ENCODE data around the gene ESPN. TPM values are rescaled to one million over a fixed set of nuclear protein-coding genes. Genes with fewer than 3 reads are reported as not detected.
"Not testable (repeated sequence)": the region's sequence is repeated elsewhere in the genome, so short reads cannot be mapped to it uniquely, and the experiment has no call there.

ESPN gene
- total RNA-seq, 1 experiment from 2014 or later = 8.5 TPM

DNA sequence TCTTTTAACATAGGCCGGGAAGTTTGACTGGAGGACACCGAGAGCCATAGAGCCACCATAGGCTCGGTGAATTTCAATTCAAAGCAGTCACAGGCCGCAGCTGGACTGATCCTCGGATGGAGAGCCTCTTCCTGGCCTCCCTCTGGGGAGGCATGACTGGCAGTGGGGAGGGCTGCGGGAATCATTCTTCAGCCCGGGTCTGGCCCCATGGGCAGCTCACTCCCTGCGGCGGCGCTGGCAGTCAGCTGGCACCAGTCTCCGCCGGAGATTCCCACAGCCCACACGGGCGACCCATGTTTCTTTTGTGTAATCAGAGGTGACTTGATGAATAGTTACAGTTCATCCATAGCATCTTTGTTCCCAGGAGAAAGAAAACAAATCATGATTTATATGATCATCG is 10.6 kb downstream of the ESPN start:
- no TSS peak for BruUV-seq (replicated peaks)
- TF ChIP-seq, protein P1, sequence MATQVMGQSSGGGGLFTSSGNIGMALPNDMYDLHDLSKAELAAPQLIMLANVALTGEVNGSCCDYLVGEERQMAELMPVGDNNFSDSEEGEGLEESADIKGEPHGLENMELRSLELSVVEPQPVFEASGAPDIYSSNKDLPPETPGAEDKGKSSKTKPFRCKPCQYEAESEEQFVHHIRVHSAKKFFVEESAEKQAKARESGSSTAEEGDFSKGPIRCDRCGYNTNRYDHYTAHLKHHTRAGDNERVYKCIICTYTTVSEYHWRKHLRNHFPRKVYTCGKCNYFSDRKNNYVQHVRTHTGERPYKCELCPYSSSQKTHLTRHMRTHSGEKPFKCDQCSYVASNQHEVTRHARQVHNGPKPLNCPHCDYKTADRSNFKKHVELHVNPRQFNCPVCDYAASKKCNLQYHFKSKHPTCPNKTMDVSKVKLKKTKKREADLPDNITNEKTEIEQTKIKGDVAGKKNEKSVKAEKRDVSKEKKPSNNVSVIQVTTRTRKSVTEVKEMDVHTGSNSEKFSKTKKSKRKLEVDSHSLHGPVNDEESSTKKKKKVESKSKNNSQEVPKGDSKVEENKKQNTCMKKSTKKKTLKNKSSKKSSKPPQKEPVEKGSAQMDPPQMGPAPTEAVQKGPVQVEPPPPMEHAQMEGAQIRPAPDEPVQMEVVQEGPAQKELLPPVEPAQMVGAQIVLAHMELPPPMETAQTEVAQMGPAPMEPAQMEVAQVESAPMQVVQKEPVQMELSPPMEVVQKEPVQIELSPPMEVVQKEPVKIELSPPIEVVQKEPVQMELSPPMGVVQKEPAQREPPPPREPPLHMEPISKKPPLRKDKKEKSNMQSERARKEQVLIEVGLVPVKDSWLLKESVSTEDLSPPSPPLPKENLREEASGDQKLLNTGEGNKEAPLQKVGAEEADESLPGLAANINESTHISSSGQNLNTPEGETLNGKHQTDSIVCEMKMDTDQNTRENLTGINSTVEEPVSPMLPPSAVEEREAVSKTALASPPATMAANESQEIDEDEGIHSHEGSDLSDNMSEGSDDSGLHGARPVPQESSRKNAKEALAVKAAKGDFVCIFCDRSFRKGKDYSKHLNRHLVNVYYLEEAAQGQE (IDR thresholded peaks at IDR 0.05; ENCODE audit: insufficient read depth in 1 of 2, low read depth in 2 of 2, low read length in 1 of 2) = no peak
- TF ChIP-seq POLR2AphosphoS5 (IDR thresholded peaks at IDR 0.05; ENCODE audit: low read depth, low read length) (no peak), SIN3A (IDR thresholded peaks at IDR 0.05; ENCODE audit: borderline replicate concordance, insufficient read depth, low read depth, low read length) (no peak), TCF7L2 (IDR thresholded peaks at IDR 0.05; ENCODE audit: low read depth, low read length) (no peak)
- TF ChIP-seq, protein P2, sequence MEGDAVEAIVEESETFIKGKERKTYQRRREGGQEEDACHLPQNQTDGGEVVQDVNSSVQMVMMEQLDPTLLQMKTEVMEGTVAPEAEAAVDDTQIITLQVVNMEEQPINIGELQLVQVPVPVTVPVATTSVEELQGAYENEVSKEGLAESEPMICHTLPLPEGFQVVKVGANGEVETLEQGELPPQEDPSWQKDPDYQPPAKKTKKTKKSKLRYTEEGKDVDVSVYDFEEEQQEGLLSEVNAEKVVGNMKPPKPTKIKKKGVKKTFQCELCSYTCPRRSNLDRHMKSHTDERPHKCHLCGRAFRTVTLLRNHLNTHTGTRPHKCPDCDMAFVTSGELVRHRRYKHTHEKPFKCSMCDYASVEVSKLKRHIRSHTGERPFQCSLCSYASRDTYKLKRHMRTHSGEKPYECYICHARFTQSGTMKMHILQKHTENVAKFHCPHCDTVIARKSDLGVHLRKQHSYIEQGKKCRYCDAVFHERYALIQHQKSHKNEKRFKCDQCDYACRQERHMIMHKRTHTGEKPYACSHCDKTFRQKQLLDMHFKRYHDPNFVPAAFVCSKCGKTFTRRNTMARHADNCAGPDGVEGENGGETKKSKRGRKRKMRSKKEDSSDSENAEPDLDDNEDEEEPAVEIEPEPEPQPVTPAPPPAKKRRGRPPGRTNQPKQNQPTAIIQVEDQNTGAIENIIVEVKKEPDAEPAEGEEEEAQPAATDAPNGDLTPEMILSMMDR (IDR thresholded peaks at IDR 0.05) = no peak
- intact Hi-C loops (cut with micrococcal nuclease; ENCODE audit: unreplicated experiment) = no loop called here

DNA sequence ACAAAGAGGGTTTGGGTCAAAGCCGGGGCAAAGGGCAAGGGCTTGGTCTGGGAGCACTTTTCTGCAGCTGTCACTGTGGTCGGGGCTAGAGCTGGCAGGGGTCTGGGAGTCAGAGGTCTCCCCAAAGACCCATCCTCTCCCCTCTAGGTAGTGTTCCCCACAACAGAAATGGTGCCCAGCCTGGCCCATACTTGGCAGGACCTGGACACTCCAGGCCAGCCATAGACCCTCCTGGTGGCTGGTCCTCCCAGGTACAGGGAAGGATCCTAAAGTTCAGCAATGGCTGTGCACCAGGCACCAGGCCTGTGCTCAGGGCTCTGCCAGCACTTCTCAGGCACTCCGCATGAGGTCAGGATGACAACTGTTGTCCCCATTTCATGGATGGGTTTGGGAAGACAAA is 11.0 kb downstream of the ESPN start:
- in situ Hi-C loops (cut with HindIII; ENCODE audit: low pct_unique_long_range_greater_than_20kb, low sequenced_read_pairs) = no loop called here
- Histone ChIP-seq H3K4me1 (ENCODE audit: control insufficient read depth, insufficient read depth, low read length) (peaks cover 14% of the 10 kb centered on the region), H3K36me3 (ENCODE audit: control insufficient read depth, insufficient read depth, low read length) (no peaks in the 10 kb centered on the region), H3K9me3 (ENCODE audit: control insufficient read depth, insufficient read depth, low read depth, low read length) (no peaks in the 10 kb centered on the region), H3K4me3 (ENCODE audit: low read depth in 2 of 2, low read length in 2 of 2) (no peak overlapping the region), H3K27ac (ENCODE audit: low read length) (no peak overlapping the region), H3K27me3 (ENCODE audit: control insufficient read depth, insufficient read depth, low read length) (no peaks in the 10 kb centered on the region)
- ChIA-PET POLR2A (no interaction called here), CTCF (interaction anchor here (0.7 kb wide), 1 partner anchor 33 kb away, joined by 3 read pairs; no protein-coding TSS in a partner anchor)
- no TSS peak for BruUV-seq (replicated peaks)
- intact Hi-C loops (cut with micrococcal nuclease; ENCODE audit: unreplicated experiment) = no loop called here
- DNase-seq (ENCODE audit: low read depth, low spot score) (no peak), ATAC-seq (no peak)
- TF ChIP-seq TCF7L2 (IDR thresholded peaks at IDR 0.05; ENCODE audit: low read depth, low read length) = no peak
- TF ChIP-seq, protein P1 (IDR thresholded peaks at IDR 0.05; ENCODE audit: insufficient read depth in 1 of 2, low read depth in 2 of 2, low read length in 1 of 2) = no peak
- no peak for TF ChIP-seq SIN3A (IDR thresholded peaks at IDR 0.05; ENCODE audit: borderline replicate concordance, insufficient read depth, low read depth, low read length)
- TF ChIP-seq, protein P2 (IDR thresholded peaks at IDR 0.05) = no peak
- TF ChIP-seq POLR2AphosphoS5 (IDR thresholded peaks at IDR 0.05; ENCODE audit: low read depth, low read length) = no peak

More for the DNA sequence above, 10.6 kb downstream of the ESPN start:
- no peaks in the 10 kb centered on the region for H3K9me3 ChIP-seq (ENCODE audit: control insufficient read depth, insufficient read depth, low read depth, low read length)
- no peak overlapping the region for H3K27ac ChIP-seq (ENCODE audit: low read length)
- in situ Hi-C loops (cut with HindIII; ENCODE audit: low pct_unique_long_range_greater_than_20kb, low sequenced_read_pairs) = no loop called here
- no peak overlapping the region for H3K4me3 ChIP-seq (ENCODE audit: low read depth in 2 of 2, low read length in 2 of 2)
- no peak for DNase-seq (ENCODE audit: low read depth, low spot score)
- ChIA-PET CTCF (no interaction called here), POLR2A (no interaction called here)
- no peaks in the 10 kb centered on the region for H3K27me3 ChIP-seq (ENCODE audit: control insufficient read depth, insufficient read depth, low read length)
- ATAC-seq = no peak
- H3K4me1 ChIP-seq (ENCODE audit: control insufficient read depth, insufficient read depth, low read length) = peaks cover 14% of the 10 kb centered on the region
- no peaks in the 10 kb centered on the region for H3K36me3 ChIP-seq (ENCODE audit: control insufficient read depth, insufficient read depth, low read length)

DNA sequence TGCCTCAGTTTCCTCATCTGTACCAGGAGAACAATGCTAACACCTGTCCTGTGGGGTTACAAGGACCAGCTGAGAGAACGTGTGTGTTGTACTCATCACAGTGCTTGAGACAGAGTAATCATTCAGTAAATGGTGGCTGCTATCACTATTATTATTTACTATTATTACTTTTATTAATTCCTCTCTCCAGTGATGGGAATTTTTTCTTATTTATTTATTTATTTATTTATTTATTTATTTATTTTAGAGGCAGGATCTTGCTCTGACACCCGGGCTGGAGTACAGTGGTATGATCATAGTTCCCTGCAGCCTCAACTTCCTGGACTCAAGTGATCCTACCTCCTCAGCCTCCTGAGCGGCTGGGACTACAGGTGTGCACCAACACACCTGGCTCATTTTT is 11.7 kb downstream of the ESPN start:
- CTCF ChIA-PET = interaction anchor here (2.1 kb wide), 1 partner anchor 16 kb away, joined by 11 read pairs; the partner anchor contains the start of gene HES2
- H3K27ac ChIP-seq (ENCODE audit: low read length); POLR2A ChIA-PET; ATAC-seq; H3K4me3 ChIP-seq (ENCODE audit: low read depth in 2 of 2, low read length in 2 of 2); H3K27me3 ChIP-seq (ENCODE audit: control insufficient read depth, insufficient read depth, low read length); BruUV-seq (replicated peaks); DNase-seq (ENCODE audit: low read depth, low spot score); H3K9me3 ChIP-seq (ENCODE audit: control insufficient read depth, insufficient read depth, low read depth, low read length); H3K36me3 ChIP-seq (ENCODE audit: control insufficient read depth, insufficient read depth, low read length); intact Hi-C loops (cut with micrococcal nuclease; ENCODE audit: unreplicated experiment); in situ Hi-C loops (cut with HindIII; ENCODE audit: low pct_unique_long_range_greater_than_20kb, low sequenced_read_pairs): not testable (repeated sequence)
- peaks cover 14% of the 10 kb centered on the region for H3K4me1 ChIP-seq (ENCODE audit: control insufficient read depth, insufficient read depth, low read length)

Measured in Panc1 (cell line).